Thyroid gland (tissue), 4 donors: ENCODE results near the gene ZRSR2. TPM values are rescaled to one million over a fixed set of nuclear protein-coding genes. Genes with fewer than 3 reads are reported as not detected.

ENCODE experiments used
- DNase-seq, 2 donors: peaks; one replicate each; pipeline ENCODE4 v3.0.0-alpha.2; 2019
- H3K27ac ChIP-seq, 3 donors: fragments of 200-600 bp; sonication (generic); 1 replicate in 2 of 3; 2 replicates in 1 of 3; pipeline ENCODE4 v1.5.1; 2016 to 2019; ENCODE audit warnings: mild to moderate bottlenecking in 1 of 3, moderate library complexity in 1 of 3
- H3K27me3 ChIP-seq: fragments of 200-600 bp; sonication (generic); one replicate; pipeline ENCODE4 v1.5.1; 2019
- H3K36me3 ChIP-seq, 2 donors: fragments of 200-600 bp; sonication (generic); one replicate each; pipeline ENCODE4 v1.5.1; 2016 to 2019
- H3K4me1 ChIP-seq, 2 donors: fragments of 200-600 bp; sonication (generic); one replicate each; pipeline ENCODE4 v1.5.1; 2017 to 2019
- H3K4me3 ChIP-seq, 3 donors: fragments of 200-600 bp; sonication (generic); replicated peaks in 1 of 3; 1 replicate in 2 of 3; 2 replicates in 1 of 3; pipeline ENCODE4 v1.5.1; 2016; ENCODE audit warnings: mild to moderate bottlenecking in 1 of 3
- H3K9me3 ChIP-seq: fragments of 200-600 bp; sonication (generic); one replicate; pipeline ENCODE4 v1.5.1; 2017
- POLR2A ChIP-seq, 2 donors: fragments of 450-650 bp; IDR thresholded peaks; one replicate each; pipeline ENCODE4 v1.6.1; 2017; ENCODE audit warnings: antibody characterized with exemption in 2 of 2, mild to moderate bottlenecking in 2 of 2, moderate library complexity in 1 of 2
- WGBS, 2 donors: methylation state at CpG; one replicate each; pipeline ENCODE4 v1.1.5; 2017; 5-methylcytosine and 5-hydroxymethylcytosine counted together
- intact Hi-C: fragments of 100-400 bp; cut with DNase I; formaldehyde crosslinking; loops from one replicate; pipeline ENCODE4 v1.15.1; 2023
- total RNA-seq, 4 donors: library from RNA; depleted of rRNA; stranded (reverse); fragments of >200 nt; gene quantifications; one replicate each; pipeline ENCODE4 v1.2.3, GENCODE V29; 2016
- TF ChIP-seq, protein P1 (sequence below), 6 experiments: fragments of 200-600 bp in 3 of 6; fragments of 450-650 bp in 3 of 6; sonication (generic) in 3 of 6; IDR thresholded peaks; one replicate each; pipeline ENCODE4 v1.5.1; 2016 to 2019; ENCODE audit warnings: antibody characterized with exemption in 6 of 6, mild to moderate bottlenecking in 2 of 6, inconsistent platforms in 1 of 6, moderate library complexity in 1 of 6

Gene ZRSR2
- total RNA-seq, 4 donors from 2014 or later, result 3.3 to 106 (median 13.2) TPM

DNA sequence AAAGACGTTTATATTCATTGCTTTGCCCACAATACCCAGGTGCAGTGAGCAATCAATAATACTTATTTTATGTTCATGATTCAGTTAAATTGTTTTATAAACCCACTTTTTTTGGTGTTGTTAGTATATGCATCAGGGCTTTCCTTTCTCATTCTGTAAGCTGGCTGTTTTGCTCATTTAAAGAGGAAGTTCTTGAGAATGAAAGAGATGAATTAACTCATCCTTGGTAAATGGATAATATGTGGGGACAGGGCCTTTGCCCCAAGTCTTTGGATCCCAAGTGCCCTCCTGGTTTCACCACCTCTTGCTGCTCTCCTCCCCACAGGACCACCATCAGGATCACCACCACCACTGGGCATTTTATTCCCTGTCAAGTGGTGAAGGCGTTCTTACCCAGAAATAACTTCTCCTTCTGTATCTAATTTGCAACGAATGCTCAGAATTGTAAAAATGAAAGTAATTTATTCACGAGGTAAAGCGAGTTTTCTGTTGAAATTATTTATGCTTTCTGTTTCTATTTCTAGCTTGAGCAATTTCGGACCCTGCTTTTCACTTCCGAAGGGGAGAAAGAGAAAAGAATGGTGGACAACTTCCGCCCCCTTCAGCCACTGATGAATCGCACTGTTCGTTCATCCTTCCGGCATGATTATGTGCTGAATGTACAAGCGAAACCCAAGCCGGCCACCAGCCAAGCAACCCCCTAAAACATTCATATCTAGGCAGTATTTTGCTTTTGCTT, 8.2 kb upstream of the ZRSR2 start:
- TF ChIP-seq, protein P1, sequence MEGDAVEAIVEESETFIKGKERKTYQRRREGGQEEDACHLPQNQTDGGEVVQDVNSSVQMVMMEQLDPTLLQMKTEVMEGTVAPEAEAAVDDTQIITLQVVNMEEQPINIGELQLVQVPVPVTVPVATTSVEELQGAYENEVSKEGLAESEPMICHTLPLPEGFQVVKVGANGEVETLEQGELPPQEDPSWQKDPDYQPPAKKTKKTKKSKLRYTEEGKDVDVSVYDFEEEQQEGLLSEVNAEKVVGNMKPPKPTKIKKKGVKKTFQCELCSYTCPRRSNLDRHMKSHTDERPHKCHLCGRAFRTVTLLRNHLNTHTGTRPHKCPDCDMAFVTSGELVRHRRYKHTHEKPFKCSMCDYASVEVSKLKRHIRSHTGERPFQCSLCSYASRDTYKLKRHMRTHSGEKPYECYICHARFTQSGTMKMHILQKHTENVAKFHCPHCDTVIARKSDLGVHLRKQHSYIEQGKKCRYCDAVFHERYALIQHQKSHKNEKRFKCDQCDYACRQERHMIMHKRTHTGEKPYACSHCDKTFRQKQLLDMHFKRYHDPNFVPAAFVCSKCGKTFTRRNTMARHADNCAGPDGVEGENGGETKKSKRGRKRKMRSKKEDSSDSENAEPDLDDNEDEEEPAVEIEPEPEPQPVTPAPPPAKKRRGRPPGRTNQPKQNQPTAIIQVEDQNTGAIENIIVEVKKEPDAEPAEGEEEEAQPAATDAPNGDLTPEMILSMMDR (IDR thresholded peaks at IDR 0.05), result no peak
- no peak for TF ChIP-seq POLR2A (IDR thresholded peaks at IDR 0.05)
- no peaks in the 10 kb centered on the region for H3K4me1 ChIP-seq
- H3K4me3 ChIP-seq, result no peak overlapping the region
- WGBS, 2 donors, result 80 to 86% methylated on average over 13 of the region's 13 CpGs
- DNase-seq, result no peak
- no peak overlapping the region for H3K27ac ChIP-seq
- H3K9me3 ChIP-seq, result no peaks in the 10 kb centered on the region
- peaks cover 3 to 6% of the 10 kb centered on the region in 2 donors for H3K36me3 ChIP-seq
- H3K27me3 ChIP-seq, result no peaks in the 10 kb centered on the region
- intact Hi-C loops, result no loop called here

DNA sequence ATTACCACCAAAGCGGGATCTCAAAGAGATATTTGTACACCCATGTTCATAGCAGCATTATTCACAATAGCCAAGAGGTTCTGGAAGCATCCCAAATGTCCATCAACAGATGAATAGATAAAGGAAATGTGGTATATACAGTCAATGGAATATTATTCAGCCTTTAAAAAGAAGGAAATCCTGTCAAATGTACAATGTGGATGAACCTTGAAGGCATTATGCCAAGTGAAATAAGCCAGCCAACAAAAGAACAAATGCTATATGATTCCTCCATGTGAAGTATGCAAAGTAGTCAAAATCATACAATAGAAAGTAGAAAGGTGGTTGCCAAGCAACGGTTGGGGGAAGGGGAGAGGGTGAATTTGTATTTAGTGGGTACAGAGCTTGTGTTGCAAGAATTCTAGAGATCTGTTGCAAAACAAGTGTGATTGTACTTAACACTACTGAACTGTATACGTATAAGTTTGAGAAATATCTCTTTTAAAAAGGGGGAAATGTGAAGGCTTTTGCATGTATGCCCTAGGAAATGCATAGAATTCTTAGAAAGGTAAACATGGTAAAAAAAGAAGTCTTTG, 5.0 kb upstream of the ZRSR2 start:
- Histone ChIP-seq H3K27ac (no peak overlapping the region), H3K9me3 (no peaks in the 10 kb centered on the region), H3K36me3 (peaks cover 0 to 6% of the 10 kb centered on the region in 2 donors), H3K4me1 (peaks cover 4 to 6% of the 10 kb centered on the region in 2 donors), H3K4me3 (no peak overlapping the region), H3K27me3 (no peaks in the 10 kb centered on the region)
- TF ChIP-seq POLR2A (IDR thresholded peaks at IDR 0.05), result no peak
- TF ChIP-seq, protein P1 (IDR thresholded peaks at IDR 0.05), result no peak
- no peak for DNase-seq
- WGBS, 2 donors, result 91 to 97% methylated on average over 3 of the region's 3 CpGs
- intact Hi-C loops, result no loop called here

DNA sequence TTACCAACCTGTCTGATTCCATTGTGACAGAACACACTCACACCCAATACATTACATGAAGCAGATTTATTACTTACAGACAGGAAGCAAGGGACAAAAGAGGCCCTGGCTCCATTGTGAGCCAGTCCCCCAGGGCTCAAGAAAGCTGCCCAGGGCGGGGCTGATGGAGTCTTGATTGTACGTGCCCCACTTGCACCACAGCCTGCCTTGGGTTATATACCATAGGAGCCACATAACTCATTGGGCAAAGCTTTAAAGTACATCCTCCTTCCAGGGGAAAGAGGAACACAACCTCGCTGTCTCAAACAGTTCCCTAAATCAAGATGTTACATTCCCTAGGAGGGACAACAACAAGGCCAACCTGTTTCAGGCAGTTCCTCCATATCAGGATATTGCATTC, 3.4 kb upstream of the ZRSR2 start:
- WGBS, 2 donors, result 83 to 97% methylated on average over 2 to 3 of the region's 3 CpGs

DNA sequence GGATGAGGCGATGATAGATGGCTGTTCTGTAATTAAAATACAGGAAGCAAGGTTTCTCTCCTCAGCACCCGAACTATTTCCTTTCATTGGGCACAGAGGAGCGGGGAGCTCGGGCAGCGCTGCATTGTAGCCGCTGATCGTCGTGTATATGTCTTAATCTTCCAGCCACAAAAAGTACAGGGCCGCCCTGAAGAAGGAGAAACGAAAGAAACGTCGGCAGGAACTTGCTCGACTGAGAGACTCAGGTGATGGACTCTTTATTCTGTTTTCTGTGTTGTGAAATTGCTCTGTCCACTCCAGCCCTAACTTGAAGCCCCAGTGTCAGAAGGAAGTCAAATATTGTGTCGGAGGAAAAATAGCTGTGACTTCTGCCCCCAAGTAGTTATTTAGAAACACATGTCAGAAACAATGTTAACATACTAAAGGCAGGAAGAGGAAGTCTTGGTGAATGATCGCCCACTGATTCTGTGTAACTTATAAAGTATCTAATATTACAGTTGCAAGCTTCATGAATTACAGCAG, 546 bp downstream of the ZRSR2 start:
- peaks cover 4 to 11% of the 10 kb centered on the region in 2 donors for H3K4me1 ChIP-seq
- no peaks in the 10 kb centered on the region for H3K36me3 ChIP-seq
- TF ChIP-seq POLR2A (IDR thresholded peaks at IDR 0.05), result no peak
- TF ChIP-seq, protein P1 (IDR thresholded peaks at IDR 0.05), result no peak
- no peak for DNase-seq
- peak overlapping the region; percentile 6 to 86 (median 79) for H3K27ac ChIP-seq
- WGBS, 2 donors, result 1 to 4% methylated on average over 2 to 15 of the region's 15 CpGs
- H3K4me3 ChIP-seq, result peak overlapping the region in 2 of 3 donors; percentile 13 to 79
- H3K9me3 ChIP-seq, result no peaks in the 10 kb centered on the region
- intact Hi-C loops, result no loop called here
- no peaks in the 10 kb centered on the region for H3K27me3 ChIP-seq

More for the DNA sequence above, 3.4 kb upstream of the ZRSR2 start:
- Histone ChIP-seq H3K27ac (no peak overlapping the region), H3K36me3 (peaks cover 0 to 6% of the 10 kb centered on the region in 2 donors), H3K27me3 (no peaks in the 10 kb centered on the region), H3K4me1 (peaks cover 4 to 11% of the 10 kb centered on the region in 2 donors), H3K9me3 (no peaks in the 10 kb centered on the region), H3K4me3 (no peak overlapping the region)
- intact Hi-C loops, result no loop called here
- DNase-seq, result no peak
- no peak for TF ChIP-seq POLR2A (IDR thresholded peaks at IDR 0.05)
- TF ChIP-seq, protein P1 (IDR thresholded peaks at IDR 0.05), result no peak

DNA sequence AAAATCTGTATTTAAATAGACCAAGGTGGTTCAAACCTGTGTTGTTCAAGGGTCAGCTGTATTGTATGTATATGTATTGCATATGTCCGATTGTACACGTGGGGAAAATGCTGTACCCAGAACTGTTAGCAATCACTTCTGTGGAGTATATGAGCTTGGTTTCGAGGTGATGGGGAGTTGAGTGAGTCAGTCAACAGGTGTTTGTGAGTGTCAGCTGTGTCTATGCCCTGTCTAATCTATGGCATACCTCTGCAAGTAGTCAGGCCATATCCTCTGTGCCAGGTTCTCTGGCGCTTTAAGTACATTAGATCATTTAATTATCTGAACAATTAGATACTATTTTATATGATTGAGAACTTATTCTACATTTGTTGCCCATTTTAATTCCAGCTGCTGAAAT, 7.4 kb downstream of the ZRSR2 start:
- H3K27ac ChIP-seq, result no peak overlapping the region
- WGBS, 2 donors, result 92 to 97% methylated on average over 4 of the region's 4 CpGs
- H3K4me3 ChIP-seq, result no peak overlapping the region
- no peaks in the 10 kb centered on the region for H3K9me3 ChIP-seq
- intact Hi-C loops, result no loop called here
- H3K36me3 ChIP-seq, result peaks cover 0 to 6% of the 10 kb centered on the region in 2 donors
- H3K27me3 ChIP-seq, result no peaks in the 10 kb centered on the region
- no peak for DNase-seq
- TF ChIP-seq, protein P1 (IDR thresholded peaks at IDR 0.05), result no peak
- TF ChIP-seq POLR2A (IDR thresholded peaks at IDR 0.05), result no peak
- no peaks in the 10 kb centered on the region for H3K4me1 ChIP-seq
